Right renal pelvis (tissue), 4 donors: ENCODE results near the gene EPB41L5. TPM values are rescaled to one million over a fixed set of nuclear protein-coding genes. Genes with fewer than 3 reads are reported as not detected.
A peak's percentile ranks its signal among the peaks of the same experiment; 100 is the strongest.
"Not testable (repeated sequence)": the region's sequence is repeated elsewhere in the genome, so short reads cannot be mapped to it uniquely, and the experiment has no call there.

ENCODE experiments used
- DNase-seq, 4 donors: peaks; one replicate each; pipeline ENCODE4 v3.0.0-alpha.2; 2013; ENCODE audit warnings: low read depth in 4 of 4, low spot score in 3 of 4, missing footprints in 1 of 4
- polyA plus RNA-seq, 4 donors: library from polyadenylated mRNA; unstranded; fragments of 120-200 nt; gene quantifications; one replicate each; pipeline ENCODE4 v1.2.1, GENCODE V29; 2013; ENCODE audit not compliant: insufficient read length in 4 of 4

EPB41L5 gene
- polyA plus RNA-seq, 4 donors = 82.4 to 107 (median 102) TPM

GRCh38 chr2:120091436-120091835 is 78.6 kb downstream of the EPB41L5 start:
- DNase-seq = no peak

- DNase-seq = no peak
Measured at GRCh38 chr2:120094795-120095194, 81.9 kb downstream of the EPB41L5 start.

- no peak for DNase-seq
Measured at GRCh38 chr2:120100627-120101026, 87.8 kb downstream of the EPB41L5 start.

DNA sequence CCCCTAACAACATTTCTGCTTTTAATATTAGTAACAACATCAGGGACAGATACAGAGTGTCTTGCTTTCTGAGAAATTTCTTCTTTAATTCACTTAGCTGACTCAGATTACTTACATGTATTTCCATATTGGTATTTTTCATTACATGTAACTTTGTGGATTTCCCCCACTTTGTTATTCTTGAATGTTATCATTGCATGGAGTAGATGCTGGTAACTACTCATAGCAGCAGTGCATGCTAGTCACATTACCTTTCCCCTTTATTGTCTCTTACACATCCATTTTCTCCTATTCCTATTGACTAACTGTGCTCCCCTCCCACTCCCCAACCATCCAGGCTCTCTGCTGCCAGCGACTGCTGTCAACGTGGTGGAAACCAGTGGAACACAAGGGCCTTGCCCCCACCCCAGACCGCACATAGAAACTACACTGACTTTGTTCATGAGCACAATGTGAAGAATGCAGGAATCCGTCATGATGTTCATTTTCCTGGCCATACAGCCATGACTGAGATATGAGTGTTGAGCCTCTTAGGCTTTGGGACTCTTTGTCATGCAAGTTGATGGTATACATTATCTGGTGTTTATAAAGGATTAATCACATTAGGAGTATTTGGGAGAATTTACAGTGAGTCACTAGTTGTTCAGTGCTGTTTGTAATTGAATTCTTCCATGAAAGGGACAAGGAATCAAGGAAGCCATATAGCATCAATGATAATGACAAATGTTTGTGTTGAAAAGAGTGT is 91.0 kb downstream of the EPB41L5 start:
- no peak for DNase-seq

GRCh38 chr2:120104772-120105171 is 91.9 kb downstream of the EPB41L5 start:
- no peak for DNase-seq

DNA sequence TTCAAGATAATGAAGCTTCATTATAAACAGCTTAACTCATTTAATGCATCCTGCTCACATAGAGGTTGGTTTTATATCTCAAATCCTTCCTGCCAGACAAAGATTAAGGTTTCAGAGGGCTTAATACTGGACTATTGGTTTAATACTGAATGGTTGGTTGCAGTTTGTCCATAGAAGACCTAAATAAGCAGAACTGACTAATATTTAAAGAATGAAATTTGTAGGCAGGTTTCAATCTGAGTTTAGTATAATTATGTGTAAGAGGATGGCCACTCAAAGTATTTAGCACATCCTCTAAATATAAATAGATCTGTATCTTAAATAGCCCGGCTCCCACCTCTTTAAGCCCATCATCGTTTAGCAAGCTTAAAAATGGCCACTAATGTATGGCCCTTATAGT is 92.5 kb downstream of the EPB41L5 start:
- no peak for DNase-seq

DNA sequence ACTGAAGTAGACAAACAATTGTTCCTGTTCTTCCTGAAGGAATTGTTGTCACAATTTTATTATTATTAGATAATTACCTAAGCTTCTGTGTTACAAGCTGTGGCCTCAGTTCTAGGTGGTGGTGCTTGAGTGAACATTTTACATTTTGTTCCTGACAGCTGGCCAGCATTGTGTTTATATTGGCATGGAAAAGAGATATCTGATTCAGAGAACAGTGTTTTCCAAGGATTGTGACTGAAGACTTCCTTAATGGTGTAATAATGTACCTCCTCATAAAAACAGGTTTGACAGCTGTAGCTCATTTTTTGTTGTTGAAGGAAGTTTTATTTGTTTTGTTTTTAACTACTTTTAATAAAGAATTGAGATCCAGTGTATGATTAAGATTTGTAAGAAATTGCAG is 95.2 kb downstream of the EPB41L5 start:
- DNase-seq = peak in 2 of 4 donors; percentile 7 to 44

- no peak for DNase-seq
Measured at GRCh38 chr2:120108749-120109148, 95.9 kb downstream of the EPB41L5 start.

- DNase-seq = no peak
Measured at GRCh38 chr2:120109186-120110061, 96.5 kb downstream of the EPB41L5 start.

GRCh38 chr2:120110062-120110362 is 97.1 kb downstream of the EPB41L5 start:
- DNase-seq = no peak

DNA sequence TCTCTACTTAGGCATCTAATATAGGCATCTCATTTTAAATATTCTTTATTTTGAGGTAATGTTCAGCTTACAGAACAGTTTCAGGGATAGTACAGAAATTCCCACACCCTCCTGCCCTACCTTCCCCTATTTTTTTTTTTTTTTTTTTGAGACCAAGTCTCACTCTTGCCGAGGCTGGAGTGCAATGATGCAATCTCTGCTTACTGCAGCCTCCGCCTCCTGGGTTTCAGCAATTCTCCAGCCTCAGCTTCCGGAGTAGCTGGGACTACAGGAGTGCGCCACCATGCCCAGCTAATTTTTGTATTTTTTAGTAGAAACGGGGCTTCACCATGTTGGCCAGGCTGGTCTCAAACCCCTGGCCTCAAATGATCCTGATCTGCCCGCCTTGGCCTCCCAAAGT is 97.6 kb downstream of the EPB41L5 start:
- no peak for DNase-seq

DNA sequence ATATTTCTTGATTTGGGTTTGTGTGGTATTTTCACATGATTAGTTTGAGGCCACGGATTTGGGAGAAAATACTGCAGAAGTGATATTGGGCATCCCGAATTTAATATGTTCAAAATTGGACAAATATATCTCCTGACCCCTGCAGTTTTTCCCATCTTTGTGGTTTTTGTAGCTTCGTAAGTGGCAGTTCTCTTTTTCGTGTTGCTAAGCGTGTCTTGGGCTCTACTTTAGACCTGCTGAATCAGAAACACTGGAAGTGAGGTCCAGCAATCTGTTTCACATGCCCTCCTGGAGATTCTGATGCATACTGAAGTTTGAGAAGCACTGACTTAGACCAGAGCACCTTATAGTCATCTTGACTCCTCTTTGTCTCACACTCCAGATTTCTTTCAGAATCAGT is 98.3 kb downstream of the EPB41L5 start:
- DNase-seq = no peak

DNA sequence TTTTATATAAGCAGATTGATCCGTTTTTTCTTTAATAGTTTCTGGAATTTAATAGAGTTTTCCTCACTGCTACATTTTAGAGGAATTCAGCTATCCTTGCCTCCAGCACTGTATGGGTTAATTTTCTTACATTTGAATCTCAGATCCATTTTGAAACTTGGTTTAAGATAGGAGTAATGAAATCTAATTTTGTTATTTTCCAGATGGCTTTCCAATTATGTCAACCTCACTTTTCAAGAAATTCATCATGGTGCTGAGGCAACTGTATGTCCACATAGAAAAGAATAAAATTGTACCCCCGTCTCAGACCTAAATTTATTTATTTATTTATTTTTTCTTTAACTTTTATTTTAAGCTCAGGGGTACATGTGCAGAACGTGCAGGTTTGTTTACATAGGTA is 105.1 kb downstream of the EPB41L5 start:
- no peak for DNase-seq

DNA sequence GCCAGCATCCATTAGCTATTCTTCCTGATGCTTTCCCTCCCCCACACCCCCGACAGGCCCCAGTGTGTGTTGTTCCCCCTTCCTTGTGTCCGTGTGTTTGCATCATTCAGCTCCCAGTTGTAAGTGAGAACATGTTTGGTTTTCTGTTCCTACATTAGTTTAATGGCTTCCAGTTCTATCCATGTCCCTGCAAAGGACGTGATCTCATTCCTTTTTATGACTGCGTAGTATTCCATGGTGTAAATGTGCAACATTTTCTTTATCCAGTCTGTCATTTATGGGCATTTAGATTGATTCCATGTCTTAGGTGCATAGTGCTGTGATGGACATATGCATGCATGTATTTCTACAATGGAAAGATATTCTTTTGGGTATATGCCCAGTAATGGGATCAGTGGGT is 105.6 kb downstream of the EPB41L5 start:
- no peak for DNase-seq

GRCh38 chr2:120121337-120121736 is 108.5 kb downstream of the EPB41L5 start:
- DNase-seq = not testable (repeated sequence)

DNA sequence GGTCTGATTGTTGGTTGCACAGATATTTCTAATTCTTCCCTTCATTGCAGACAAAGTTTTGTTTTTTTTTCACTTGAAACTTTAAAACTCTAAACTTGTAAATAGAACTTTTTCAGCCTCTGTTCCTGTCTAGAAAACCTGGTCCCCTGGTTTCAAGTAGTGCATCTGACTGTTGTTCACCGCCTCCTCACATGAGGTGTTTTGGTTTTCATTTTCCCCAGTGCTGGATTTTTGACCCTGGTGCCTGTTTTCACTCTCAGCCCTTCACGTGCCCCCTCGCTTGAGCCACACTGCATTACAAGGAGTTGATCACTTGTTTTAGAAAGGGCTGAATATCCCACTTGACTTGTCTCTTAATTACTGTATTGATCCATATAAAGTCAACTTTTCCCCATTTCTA is 110.2 kb downstream of the EPB41L5 start:
- no peak for DNase-seq

DNA sequence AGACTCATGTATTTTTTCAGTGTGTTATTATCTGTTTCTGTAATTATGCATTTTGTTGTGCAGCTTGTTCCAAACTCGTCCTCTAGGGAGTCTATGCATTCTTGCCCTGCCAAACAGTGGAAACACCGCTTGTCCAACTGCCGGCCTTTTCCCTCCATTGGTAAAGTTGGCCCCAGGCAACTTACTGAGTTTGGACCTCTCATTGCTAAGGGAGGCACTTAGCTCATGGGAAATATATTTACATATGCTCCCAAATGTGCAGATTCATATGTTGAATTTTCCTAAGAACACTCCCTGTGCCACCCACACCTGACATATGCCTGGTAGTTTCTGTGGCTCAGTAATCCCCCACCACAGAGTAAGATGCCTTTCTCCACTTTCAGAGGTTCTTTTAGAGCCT is 112.3 kb downstream of the EPB41L5 start:
- no peak for DNase-seq

DNA sequence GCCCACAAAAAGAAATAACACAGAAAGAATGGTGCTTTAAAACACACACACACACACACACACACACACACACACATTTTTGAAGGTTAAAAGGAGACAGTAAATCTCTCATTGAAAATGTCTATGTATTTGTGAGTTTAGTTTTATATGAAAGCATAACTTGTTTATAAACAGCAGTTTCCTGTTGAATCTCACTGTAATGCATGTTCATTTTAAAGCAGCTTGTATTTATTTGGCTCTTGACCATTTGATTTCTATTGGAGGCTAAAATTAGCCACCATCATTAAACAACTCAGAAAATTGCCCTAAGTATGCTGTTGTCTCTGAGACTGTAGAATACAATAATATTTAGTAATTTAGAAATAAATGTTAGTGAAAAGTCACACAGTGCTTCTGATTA is 115.3 kb downstream of the EPB41L5 start:
- DNase-seq = no peak

DNA sequence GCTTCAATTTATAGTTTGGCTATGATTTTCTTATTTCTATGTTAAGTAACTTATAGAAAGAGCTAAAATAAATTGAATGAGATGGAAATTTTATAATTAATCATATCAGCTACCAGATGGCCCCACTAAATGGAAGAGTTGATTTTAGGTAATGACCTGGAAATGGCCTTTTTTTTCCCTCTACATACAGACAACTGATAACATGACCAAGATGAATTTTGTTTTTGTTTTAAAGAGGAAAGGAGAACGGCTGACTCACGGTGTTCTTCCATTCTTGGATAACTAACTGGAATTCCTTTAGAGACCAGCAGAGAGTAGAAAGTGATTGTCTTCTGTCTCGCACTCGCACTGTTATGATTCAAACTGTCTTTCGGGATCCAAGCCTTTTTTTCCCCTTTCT is 119.3 kb downstream of the EPB41L5 start:
- no peak for DNase-seq

- no peak for DNase-seq
Measured at GRCh38 chr2:120132691-120133090, 119.8 kb downstream of the EPB41L5 start.

DNA sequence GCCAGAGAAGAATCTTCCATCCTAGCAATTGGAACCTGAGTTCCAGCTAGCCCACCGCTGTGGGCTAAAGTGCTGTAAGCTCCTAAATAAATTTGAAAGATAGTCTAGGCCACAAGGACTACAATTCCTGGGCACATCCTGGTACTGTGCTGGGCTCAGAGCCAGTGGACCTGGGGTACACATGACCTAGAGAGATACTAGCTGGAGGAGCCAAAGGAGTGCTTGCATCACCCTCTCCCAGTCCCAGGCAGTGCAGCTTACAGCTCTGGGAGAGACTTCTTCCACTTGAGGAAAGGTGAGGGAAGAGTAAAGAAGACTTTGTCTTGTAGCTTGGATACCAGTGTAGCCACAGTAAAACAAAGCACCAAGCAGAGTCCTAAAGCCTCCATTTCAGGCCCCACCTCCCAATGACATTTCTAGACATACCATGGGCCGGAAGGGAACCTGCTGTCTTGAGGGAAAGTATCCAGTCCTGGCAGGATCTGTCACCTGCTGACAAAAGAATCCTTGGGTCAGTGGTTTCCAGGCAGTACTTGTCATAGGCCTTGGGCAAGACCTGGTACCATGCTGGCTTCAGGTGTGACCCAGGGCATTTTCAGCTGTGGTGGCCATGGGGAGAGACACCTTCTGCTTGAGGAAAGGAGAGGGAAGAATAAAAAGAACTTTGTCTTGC is 120.8 kb downstream of the EPB41L5 start:
- no peak for DNase-seq

- no peak for DNase-seq
Measured at GRCh38 chr2:120134263-120134662, 121.4 kb downstream of the EPB41L5 start.
